NCI-H748 (cell line): ENCODE measurements around the gene LDLRAD2.
"Not testable (repeated sequence)": the region's sequence is repeated elsewhere in the genome, so short reads cannot be mapped to it uniquely, and the experiment has no call there.

ENCODE experiments used
- DNase-seq: peaks from one replicate; lab custom pipeline; 2025; ENCODE audit not compliant: unreplicated experiment; lab: John Stamatoyannopoulos, UW

Gene LDLRAD2

GRCh38 chr1:21783679-21784603, 28.1 kb upstream of the LDLRAD2 start:
- no peak for DNase-seq

GRCh38 chr1:21785764-21786163, 26.3 kb upstream of the LDLRAD2 start:
- not testable (repeated sequence) for DNase-seq

GRCh38 chr1:21786640-21787039, 25.4 kb upstream of the LDLRAD2 start:
- DNase-seq: no peak

- DNase-seq: no peak
Observed at GRCh38 chr1:21793104-21793503, 19.0 kb upstream of the LDLRAD2 start.

- no peak for DNase-seq
Observed at GRCh38 chr1:21794656-21795055, 17.4 kb upstream of the LDLRAD2 start.

- no peak for DNase-seq
Observed at GRCh38 chr1:21795075-21795474, 17.0 kb upstream of the LDLRAD2 start.

- DNase-seq: no peak
Observed at GRCh38 chr1:21799730-21800129, 12.3 kb upstream of the LDLRAD2 start.

GRCh38 chr1:21801100-21801499, 11.0 kb upstream of the LDLRAD2 start:
- DNase-seq: no peak

GRCh38 chr1:21804536-21804935, 7.5 kb upstream of the LDLRAD2 start:
- DNase-seq: no peak

- no peak for DNase-seq
Observed at GRCh38 chr1:21813542-21813941, 1.5 kb downstream of the LDLRAD2 start.

- DNase-seq: no peak
Observed at GRCh38 chr1:21814241-21814918, 2.3 kb downstream of the LDLRAD2 start.

GRCh38 chr1:21814981-21815582, 3.0 kb downstream of the LDLRAD2 start:
- no peak for DNase-seq

GRCh38 chr1:21815724-21816321, 3.8 kb downstream of the LDLRAD2 start:
- DNase-seq: no peak

GRCh38 chr1:21816602-21817302, 4.7 kb downstream of the LDLRAD2 start:
- no peak for DNase-seq

GRCh38 chr1:21818656-21819055, 6.6 kb downstream of the LDLRAD2 start:
- DNase-seq: no peak

GRCh38 chr1:21820597-21821232, 8.7 kb downstream of the LDLRAD2 start:
- DNase-seq: no peak

- no peak for DNase-seq
Observed at GRCh38 chr1:21821385-21822019, 9.4 kb downstream of the LDLRAD2 start.

- no peak for DNase-seq
Observed at GRCh38 chr1:21822349-21822748, 10.3 kb downstream of the LDLRAD2 start.

- no peak for DNase-seq
Observed at GRCh38 chr1:21823206-21823979, 11.3 kb downstream of the LDLRAD2 start.
